Glomerular endothelial cell (primary cell): ENCODE results near the gene PPA1. TPM values are rescaled to one million over a fixed set of nuclear protein-coding genes. Genes with fewer than 3 reads are reported as not detected.
"Not testable (repeated sequence)": the region's sequence is repeated elsewhere in the genome, so short reads cannot be mapped to it uniquely, and the experiment has no call there.

Experiments used
- DNase-seq: peaks from one replicate; pipeline ENCODE4 v3.0.0-alpha.2; 2011; ENCODE audit warnings: low read depth, low spot score; ENCODE audit errors: extremely low read depth
- total RNA-seq: library from RNA; depleted of rRNA; stranded (reverse); fragments of >200 nt; gene quantifications from 2 replicates; pipeline ENCODE4 v1.2.3, GENCODE V29; 2015

PPA1 gene
- total RNA-seq, 1 donor from 2014 or later: 93.2 TPM

- no peak for DNase-seq
Observed at GRCh38 chr10:70255329-70256299, 22.4 kb upstream of the PPA1 start.

- no peak for DNase-seq
Observed at GRCh38 chr10:70254778-70255328, 21.6 kb upstream of the PPA1 start.

DNA sequence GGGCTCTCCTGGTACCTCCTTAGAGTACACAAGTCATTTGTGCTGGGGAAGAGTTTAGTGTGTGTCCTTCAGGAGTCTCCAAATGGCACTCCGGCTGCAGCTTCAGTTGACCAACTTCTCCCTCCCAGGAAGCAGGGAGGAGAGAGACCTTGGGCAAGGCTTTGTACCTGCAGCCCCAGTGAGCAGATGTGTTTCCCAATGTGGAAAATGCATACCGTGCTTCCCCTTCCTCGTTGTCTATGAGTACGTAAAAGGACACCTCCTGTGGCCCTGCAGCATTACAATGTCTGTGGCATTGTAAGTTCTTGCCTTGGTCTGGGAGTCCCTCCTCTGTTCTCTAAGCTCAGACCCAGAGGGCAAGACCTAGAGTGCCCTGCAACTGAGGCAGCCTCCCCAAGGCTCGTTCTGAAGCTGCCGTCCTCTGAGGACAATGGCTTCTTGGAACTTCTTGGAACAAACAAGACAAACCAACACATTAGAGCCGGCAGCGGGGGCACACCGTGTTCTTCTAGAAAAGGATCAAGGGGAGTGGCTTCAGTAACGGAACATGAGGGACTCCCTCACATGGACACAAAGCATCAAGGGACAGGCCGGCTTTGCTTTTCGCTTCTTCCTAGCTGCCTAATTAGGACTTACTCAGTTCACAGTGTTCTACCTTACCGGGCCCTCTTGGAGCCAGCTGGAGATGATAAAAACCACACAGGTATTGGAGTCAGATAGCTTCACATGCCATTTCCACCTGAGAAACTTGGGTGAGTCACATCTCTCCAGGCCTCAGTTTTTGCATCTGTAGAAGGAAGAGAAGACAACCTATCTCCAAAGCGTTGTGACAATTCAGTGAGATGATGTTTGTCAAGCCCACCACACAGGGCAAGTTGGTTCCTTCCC lies 20.9 kb upstream of the PPA1 start:
- DNase-seq: no peak

DNA sequence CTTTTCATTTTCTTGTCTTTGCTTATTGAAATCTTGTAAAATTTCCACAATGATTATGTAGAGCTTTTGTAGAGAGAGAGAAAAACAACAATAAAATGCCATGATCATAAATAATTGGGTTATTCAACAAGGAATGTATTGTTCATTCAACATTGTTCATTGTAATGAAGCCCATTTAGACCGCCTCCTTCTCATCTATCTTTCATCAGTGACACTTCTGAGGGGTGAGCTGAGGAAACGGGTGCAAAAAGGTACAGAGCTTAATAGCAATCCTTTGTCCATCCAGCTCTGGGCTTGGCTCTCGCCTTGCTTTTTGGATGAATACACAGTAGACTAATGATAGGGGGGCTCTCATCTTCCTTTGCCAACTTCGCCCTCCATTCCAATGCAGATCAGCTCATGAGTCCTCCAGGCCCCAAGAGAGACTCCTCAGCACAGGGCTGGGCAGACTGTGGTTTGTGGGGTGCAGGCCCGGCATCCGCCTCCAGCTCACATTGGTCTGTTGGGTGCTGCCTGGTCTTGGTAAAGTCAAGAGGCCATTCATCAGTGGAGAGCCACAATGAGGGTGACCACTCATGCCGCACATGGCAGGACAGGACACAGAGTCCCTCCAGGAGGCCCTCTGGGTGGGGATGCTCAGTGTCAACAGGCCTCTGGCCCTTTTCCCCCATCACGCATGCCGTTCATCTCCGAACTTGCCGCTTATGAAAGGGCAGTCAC lies 17.9 kb upstream of the PPA1 start:
- no peak for DNase-seq

GRCh38 chr10:70247360-70247759 lies 14.1 kb upstream of the PPA1 start:
- DNase-seq: no peak

- no peak for DNase-seq
Observed at GRCh38 chr10:70241081-70241480, 7.9 kb upstream of the PPA1 start.

DNA sequence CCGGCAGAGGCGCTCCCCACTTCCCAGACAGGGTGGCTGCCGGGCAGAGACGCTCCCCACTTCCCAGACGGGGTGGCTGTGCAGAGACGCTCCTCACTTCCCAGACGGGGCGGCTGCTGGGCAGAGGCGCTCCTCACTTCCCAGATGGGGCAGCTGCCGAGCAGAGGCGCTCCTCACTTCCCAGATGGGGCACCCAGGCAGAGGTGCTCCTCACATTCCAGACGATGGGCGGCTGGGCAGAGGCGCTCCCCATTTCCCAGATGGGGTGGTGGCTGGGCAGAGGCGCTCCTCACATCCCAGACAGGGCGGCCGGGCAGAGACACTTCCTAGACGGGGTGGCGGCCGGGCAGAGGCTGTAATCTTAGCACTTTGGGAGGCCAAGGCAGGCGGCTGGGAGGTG lies 6.8 kb upstream of the PPA1 start:
- DNase-seq: not testable (repeated sequence)

GRCh38 chr10:70239077-70239976 lies 6.1 kb upstream of the PPA1 start:
- DNase-seq: not testable (repeated sequence)

- not testable (repeated sequence) for DNase-seq
Observed at GRCh38 chr10:70237958-70238536, 4.8 kb upstream of the PPA1 start.

- DNase-seq: no peak
Observed at GRCh38 chr10:70234668-70235447, 1.6 kb upstream of the PPA1 start.

DNA sequence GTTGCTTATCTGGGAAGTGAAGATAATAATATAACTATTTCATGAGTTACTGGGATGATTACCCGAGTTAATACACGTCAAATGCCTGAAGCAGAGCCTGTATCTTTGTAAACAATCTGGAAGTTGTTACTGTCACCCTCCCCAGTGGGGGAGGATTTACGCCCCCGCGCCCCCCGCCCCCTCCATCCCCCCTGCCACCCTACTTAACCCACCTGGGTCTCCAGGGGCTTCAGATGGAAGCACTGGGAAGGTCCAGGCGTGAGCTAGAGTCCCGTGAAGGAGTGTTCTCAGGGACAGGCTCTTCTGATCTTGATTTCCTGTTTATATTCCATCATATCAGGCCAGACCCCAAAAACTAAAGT lies 691 bp upstream of the PPA1 start:
- no peak for DNase-seq

GRCh38 chr10:70232859-70233108 lies 445 bp downstream of the PPA1 start:
- no peak for DNase-seq

DNA sequence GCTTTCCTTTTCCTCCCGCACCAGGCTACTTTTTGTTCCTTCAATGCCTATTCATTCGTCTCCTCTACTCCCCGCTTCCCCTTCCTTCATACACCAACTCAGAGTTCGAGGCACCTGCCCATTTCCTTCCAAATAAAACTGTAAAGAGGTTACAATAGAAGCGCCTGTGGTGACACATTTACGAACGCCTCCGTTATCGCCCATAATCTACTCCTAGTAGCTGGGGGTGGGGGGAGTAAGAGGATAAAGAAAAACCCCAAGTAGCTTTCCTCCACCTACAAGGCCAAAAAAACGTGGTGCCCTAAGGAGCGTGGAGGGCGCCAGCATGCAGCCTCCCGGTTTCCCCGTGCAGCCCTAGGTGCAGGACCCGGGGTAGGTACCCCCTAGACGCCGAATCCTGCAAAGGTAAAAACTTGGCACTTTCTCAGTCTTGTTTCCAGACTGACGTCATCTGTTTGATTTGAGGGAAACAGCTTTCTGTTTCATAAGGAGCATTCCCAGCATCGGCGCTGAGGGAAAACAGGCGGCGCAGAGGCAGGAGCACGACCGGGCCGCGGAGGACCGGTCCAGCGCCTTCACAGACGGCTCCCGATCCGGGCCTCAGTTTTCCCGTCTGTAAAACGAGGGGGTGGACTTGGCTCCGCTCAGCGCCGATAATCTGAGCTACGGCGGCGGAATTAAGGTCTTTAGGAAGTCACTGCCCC lies 922 bp downstream of the PPA1 start:
- peak; percentile 31 for DNase-seq

GRCh38 chr10:70228491-70228890 lies 4.7 kb downstream of the PPA1 start:
- DNase-seq: no peak

DNA sequence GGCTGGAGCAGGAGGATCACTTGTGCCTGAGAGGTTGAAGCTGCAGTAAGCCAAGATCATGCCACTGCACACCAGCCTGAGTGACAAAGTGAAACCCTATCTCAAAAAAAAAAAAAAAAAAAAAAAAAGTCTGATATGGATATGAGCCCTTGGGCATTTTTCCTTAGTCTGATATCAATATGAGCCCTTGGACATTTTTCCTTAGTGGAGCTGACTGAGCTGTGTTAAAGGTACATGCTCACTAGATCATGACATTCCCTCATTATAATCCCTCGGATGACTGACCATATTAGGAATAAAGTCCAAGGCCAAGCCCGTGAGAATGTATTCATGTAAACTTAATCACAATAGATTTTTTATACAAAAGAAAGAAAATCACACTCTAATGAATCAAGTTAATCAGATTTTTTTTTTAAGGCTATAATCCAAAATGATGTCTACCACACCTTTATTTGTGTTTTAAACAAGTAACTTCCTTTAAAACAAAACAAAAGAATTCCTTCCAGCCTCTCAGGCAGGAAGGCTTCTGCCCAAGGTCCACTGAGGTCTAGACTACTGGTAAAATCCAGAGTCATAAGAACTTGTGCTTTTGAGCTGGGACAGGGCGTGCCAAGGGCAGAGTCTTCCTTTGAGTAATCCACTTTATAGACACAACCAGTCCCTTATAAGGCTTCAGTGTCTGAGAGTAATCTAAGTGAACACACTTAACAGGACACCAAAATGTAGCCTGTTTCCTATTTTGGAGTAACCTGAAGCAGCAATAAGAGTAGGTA lies 5.5 kb downstream of the PPA1 start:
- DNase-seq: no peak

- no peak for DNase-seq
Observed at GRCh38 chr10:70223728-70224127, 9.5 kb downstream of the PPA1 start.

- DNase-seq: not testable (repeated sequence)
Observed at GRCh38 chr10:70222811-70223447, 10.3 kb downstream of the PPA1 start.
